Measurements from ENCODE around the gene RGS19.

- TF ChIP-seq POLR2A (IDR thresholded peaks at IDR 0.05) (no peak), CTCF (IDR thresholded peaks at IDR 0.05) (no peak)
Measured at GRCh38 chr20:64039293-64040160, 39.8 kb downstream of the RGS19 start.
